OCI-LY3 (cell line): ENCODE data around the gene USP46.

ENCODE experiments used
- CTCF ChIP-seq: fragments of 200-600, 300-600 bp; sonication (generic); IDR thresholded peaks from 2 replicates; pipeline ENCODE4 v1.5.1; 2014; ENCODE audit warnings: antibody characterized with exemption, low read length, low read depth
- EZH2phosphoT487 ChIP-seq: fragments of 200-600 bp; shearing (Covaris generic); IDR thresholded peaks from 2 replicates; pipeline ENCODE4 v1.6.1; 2018; ENCODE audit warnings: antibody characterized with exemption, mixed run types, low read depth

GRCh38 chr4:52676536-52676935 lies 17.4 kb upstream of the USP46 start:
- TF ChIP-seq CTCF (no peak), EZH2phosphoT487 (no peak)
